GM18858 (cell line): ENCODE measurements around the gene OR6Y1.
A peak's percentile ranks its signal among the peaks of the same experiment; 100 is the strongest.

Experiments
- ATAC-seq: cut with Tn5 transposase; IDR thresholded peaks from one replicate; pipeline ENCODE4 v1.9.1; 2021; ENCODE audit not compliant: unreplicated experiment

The OR6Y1 gene, protein sequence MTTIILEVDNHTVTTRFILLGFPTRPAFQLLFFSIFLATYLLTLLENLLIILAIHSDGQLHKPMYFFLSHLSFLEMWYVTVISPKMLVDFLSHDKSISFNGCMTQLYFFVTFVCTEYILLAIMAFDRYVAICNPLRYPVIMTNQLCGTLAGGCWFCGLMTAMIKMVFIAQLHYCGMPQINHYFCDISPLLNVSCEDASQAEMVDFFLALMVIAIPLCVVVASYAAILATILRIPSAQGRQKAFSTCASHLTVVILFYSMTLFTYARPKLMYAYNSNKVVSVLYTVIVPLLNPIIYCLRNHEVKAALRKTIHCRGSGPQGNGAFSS

DNA sequence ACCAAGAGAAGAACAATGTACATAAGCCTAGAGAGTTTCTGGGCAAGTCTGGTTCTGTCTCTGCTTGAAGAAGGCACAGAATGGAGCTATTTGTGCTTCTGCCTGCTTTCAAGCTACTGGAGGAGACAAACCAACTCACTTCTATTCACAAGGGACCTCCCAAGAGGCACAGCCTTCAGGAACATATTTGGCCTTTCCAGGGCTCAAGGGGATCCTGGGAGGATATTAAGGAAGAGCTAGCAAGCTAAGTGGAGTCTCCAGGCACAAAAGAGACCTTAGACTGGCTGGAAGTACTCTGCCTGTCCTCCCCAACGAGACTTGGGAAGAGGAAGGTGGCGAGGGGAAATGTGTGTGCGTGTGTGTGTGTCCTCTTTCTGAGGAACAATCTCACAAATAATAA, at the start of gene OR6Y1:
TSS of gene OR6Y1 (minus strand) at position 54 of the 400 bp plus-strand sequence. CDS start 6,300 bp downstream, outside the sequence.
- no peak for ATAC-seq

DNA sequence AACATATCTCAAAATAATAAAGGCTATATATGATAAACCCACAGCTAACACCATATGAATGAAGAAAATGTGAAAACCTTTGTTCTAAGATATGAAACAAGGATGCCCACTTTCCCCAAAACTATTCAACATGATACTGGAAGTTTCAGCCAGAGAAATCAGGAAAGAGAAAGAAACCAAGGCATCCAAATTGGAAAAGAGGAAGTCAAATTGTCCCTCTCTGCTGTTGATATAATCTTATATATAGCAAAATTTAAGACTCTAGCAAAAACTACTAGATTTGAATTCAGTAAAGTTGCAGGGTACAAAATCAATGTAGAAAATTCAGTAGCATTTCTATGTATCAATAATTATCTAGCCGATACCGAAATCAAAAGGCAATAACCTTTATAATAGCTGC, 46.5 kb upstream of the OR6Y1 start:
- ATAC-seq = no peak

DNA sequence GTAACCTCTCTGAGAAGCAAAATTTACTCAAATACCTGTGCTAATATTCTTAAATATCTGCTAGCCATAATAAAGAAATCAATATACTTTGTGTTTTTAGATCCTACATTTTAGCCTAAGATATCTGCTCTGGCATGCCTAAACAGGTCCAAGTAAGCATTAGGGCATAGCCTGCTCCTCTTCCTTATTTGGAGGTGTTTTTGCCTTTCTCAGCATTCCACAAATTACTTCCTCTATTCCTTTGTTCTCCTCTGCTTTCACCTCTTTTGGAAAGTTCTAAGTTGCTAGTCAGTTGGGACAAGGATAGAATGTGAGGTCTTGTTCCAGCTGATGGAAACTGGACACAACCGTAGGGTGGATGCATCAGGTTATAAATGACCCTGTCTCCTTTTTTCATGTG, 32.7 kb upstream of the OR6Y1 start:
- no peak for ATAC-seq

DNA sequence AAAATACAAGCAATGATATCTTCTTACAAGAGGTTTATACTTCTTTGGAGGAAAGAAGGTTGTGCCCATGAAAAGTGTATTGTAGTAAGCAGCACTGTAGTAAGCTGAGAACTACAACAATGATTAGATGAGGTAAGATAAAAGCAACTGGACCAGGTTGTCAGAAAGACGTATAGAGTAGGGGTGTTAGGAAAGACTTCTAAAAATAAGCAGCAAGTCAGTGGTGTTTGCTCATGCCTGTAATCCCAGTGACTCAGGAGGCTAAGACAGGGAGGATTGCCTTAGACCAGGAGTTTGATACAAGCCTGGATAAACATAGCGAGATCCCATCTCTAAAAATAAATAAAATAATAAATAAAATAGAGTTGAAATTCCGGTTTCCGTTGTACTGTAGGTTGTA, 29.8 kb upstream of the OR6Y1 start:
- ATAC-seq = no peak

DNA sequence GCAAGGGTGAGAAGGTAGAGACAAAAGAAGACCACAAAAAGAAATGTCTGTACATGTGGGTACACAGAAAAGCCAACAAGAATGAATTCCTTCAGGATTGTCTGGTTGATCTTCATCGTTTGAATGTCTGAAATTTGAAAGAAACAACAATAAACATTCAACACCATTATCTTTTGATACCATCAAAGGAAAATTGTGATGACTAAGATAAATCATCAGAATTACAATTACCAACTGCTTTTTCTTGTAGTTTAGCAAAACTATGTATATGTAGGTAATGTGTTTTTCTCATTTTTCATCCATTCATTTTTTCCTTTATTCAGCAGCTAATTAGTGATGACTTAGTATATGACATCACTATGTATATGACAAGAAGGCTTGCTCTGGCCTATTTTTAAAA, 25.5 kb upstream of the OR6Y1 start, which contains the start of gene OR10X1:
TSS of gene OR10X1 (minus strand) at position 167 of the 400 bp plus-strand sequence. CDS start at position 167, 0 bp downstream.
- ATAC-seq = no peak

DNA sequence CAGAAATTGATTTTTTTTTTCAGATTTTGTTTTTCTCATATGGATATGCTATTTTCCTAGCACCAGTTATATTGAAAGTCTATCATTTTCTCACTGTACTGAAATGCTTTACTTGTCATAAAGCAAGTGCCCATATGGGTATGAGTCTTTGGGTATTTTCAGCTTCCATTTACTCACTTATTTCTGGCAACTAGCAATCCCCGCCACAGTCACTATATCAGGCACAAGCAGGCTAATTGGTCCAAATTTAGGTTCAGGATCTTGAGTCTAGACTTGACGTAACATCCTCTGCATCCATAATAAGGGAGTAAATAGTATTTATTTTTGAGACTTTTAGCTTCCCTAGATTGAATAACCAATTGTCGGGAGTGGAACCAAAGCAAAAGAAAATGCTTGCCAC, 23.4 kb upstream of the OR6Y1 start:
- ATAC-seq = no peak

DNA sequence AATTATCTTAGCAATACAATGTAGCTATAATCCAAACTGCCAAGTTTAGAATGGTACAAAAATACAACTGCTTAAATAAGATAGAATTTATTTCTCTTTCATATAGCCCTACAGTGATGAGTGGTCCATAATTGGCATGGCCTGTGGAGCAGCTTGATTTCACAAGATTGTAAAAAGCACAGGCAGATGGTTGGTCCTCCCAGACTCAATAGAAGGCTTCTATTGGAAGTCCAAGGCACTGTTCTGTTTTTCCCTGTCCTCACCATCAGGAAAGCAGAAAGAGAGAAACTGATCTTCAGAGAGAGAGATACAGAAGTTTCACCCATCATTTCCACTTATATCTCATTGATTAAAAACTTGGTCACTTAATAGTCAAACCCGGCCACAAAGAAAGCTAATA, 18.0 kb upstream of the OR6Y1 start:
- no peak for ATAC-seq

DNA sequence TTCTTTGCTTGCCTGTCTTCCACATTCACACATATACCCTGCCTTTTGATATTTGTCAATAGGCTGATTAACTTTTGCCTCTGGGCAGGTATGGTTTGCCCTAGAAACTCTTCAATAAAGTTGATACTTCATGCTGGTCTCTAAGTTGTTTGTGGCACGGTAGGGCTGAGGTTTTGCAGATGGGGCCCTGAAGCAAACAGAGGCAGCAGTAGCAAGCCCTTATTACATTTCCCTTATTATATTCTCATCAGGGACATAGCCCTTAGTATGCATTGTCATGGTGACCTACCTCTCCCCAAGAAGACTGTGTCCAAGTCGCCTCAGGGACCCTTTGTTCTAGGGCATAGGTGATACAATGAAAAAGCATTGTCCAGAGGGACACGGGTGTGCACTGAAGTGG, 16.3 kb upstream of the OR6Y1 start, which contains the start of gene OR6P1:
TSS of gene OR6P1 (minus strand) at position 101 of the 400 bp plus-strand sequence. CDS start 6,976 bp downstream, outside the sequence.
- ATAC-seq = no peak

DNA sequence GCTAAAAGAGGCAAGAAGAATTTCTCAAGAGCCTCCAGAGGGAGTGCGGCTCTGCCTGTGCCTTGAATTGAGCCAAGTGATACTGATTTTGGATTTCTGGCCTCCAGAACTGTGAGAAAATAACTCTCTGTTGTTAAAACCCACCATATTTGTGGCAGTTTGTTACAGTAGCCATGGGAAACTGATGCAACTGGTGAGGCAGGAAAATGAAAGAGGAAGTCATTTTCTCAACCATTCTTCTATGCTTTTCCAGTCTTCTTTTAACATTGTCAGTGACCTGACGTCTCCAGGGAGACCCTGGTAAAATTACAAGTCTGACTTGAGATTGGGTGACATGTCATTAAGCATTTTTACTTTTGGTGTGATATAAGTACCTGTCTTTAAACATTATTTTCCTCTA, 10.4 kb upstream of the OR6Y1 start:
- ATAC-seq = no peak

DNA sequence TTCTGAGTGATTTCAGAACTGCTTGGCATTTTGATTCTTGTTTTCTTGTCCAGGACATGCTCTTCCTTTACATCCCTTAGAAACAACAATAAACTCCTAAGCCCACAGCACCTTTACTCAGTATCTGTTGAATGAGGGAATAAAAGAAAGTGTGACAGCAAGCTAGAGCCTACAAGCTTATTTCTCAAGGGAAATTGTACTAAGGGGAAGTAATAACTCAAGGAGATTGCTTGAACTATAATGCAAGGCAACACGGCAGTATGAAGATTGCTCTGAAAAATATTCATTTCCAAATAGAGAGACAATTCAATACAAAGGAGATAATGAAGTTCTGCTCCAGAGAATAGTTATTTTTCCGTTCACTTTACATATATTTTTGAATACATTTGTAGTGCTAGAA, 9.6 kb upstream of the OR6Y1 start:
- ATAC-seq = no peak

DNA sequence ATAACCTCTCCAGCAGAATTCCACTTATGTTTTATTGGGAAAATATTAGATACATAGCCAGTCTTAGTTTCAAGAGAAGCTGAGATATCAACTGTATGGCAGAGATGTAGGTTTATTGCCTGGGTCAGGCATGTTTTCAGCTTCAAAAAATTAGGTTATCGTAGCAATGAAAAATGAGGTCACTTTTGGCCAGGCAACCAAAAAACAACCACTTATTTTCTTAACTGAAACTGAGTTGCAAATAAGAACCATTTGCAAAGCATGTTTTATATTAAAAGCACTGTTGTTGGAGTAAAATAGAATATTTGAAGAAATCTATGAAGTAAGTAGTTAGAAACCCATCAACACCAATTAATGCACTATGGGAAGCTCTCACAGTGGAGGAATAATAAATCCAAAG, 5.5 kb upstream of the OR6Y1 start:
- ATAC-seq = no peak

DNA sequence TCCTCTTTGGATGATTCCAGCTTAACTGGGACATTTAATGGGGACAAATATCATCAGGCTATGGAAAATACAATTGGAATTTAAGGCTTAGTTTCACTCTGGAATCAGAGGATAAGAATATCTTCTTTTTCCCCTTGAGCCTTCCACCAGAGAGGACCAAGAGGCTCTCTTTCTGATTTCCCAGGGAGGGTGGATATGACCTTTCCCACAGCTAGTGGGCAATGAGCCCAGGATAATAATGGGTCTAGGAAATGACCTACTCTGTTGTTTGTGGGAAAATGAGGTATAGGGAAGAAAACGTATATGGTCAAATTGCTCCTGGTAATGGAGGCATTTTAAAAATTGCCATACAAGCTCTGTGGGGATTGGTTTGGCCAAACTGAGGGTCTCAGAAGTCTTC, 1.9 kb downstream of the OR6Y1 start:
- ATAC-seq = no peak

DNA sequence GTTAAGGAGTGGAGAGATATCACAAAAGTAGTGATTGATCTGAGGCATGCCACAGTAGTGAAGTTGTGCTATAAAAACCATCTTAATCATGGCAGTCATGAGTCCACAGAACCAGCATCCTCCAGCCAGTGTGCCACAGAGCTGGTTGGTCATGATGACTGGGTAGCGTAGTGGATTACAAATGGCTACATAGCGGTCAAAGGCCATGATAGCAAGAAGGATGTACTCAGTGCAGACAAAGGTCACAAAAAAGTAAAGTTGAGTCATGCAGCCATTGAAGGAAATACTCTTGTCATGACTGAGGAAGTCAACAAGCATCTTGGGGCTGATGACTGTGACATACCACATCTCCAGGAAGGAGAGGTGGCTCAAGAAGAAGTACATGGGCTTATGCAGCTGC, 6.7 kb downstream of the OR6Y1 start:
- no peak for ATAC-seq

DNA sequence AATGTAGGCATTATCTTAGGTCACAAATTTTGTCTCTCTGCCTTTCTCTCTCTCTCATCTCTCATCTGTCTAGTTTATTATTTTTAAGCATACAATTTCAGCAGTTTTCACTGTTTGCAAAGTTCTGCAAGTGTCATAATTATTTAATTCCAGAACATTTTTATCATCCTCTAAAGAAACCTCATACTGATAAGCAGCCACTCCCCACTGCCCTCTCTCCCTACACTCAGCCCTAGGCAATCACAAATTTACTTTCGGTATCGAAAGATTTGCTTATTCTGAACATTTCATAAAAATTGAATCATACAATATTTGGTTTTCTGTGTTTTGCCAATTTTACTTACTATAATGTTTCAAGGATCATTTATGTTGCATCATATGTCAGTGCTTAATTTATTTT, 16.6 kb downstream of the OR6Y1 start:
- ATAC-seq = no peak

DNA sequence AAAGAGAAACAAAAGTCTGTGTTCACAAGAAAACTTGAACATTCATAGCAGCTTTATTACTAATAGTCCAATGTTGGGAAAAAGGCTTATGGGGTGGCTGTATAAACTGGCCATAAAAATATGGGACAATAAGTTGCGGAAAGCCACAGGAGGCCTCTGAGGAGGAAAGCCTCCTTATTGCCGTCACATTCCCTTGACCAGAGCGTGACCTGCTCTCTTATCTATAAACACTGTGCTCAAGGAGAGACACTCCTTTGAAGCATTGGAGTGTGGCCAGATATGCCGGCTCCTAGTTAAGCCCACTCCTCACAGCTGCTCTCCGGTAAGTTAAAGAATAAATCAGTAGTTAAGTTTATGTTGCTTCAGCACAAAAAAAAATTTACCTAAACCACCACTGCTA, 19.7 kb downstream of the OR6Y1 start:
- ATAC-seq = no peak

DNA sequence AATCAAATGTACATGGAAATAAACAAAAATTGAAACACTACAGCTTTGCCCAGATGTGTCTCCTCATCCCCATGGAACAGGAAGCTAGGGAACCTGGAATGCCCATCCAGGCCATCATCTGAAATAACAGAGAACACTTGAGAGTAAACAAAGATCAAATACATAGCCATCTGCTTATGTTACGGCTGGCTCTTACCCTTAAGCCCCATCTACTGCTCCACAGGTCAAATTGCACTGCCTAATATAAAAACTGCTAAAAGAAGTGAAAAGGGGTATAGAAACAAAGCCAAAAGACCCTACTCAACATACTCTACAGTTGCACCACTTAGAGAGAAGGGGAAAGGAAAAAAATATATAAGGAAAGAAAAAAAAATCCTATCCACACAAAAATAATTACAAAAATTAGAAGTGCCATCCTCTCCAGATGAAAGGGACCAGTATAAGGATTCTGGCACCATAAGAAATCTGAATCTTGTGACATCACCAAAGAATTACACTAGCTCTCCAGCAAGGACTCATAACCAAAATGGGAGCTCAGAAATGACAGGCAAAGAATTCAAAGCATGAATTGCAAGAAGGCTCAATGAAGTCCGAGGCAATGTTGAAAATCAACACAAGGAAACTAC, 26.9 kb downstream of the OR6Y1 start:
- peak; percentile 53 for ATAC-seq

DNA sequence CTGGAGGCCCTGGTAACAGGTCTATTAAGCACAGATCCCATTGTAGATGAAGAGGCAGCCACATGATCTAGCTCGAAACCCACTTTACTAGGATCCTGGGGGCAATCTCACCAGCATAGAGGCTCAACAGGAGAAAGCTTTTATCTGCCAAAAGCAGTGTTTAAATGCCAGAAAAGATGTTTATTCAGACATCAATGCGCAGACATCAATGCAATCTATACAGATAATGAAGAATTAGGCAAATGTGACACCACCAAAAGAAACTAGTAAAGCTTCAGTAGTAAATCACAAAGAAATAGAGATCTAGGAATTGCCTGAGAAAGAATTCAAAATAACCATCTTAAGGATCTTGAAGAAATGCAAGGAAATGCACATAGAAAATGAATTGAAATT, 32.5 kb downstream of the OR6Y1 start:
- no peak for ATAC-seq

DNA sequence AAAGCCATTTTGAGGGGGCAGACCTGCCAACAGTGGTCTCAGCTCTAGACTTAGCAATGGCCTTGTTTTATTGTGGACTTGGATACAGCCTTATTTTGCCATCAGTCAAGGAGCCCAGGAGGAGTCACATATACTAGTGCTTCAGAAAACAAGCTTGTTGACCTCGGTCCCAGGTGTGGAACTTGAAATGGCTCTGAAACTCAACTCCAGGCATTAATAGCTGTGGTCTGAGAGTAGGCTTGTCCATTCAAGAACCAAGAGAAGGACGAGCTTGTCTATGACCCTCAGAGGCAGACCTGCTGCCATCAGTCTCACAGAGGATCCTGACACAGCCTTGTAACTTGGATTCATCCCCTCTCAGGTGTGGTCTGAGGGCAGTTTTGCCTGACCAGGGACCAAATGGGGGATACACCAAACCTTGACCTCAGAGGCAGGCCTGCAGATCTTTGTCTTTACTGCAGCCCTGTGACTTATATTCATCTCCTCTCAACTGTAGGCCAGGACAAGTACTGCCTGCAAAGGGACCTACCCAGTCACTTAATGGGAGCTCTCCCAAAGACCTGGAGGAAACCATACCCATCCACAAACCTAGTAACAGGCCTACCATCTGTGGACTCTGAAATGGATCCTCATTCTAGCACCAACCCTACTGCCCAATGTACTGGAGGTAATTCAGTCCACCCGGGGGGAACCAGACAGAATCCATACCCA, 33.1 kb downstream of the OR6Y1 start:
- ATAC-seq = no peak

DNA sequence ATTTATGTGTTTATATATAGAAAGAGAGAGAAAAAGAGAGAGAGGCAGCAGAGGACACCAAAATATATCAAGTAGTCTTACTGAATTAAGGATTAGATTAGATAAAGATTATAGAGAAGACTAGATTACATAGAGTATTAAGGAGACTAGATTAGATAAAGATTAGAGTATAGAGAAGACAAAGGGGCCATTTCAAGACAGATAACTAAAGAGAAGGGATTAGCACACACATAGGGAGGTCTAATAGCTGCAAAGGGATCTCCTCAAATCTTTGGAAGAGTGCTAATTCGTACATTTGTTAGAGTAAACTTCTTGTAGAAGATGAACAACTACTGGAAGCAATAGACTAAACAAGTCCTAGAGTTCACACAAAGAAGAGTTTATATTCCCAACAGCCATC, 34.2 kb downstream of the OR6Y1 start:
- no peak for ATAC-seq

DNA sequence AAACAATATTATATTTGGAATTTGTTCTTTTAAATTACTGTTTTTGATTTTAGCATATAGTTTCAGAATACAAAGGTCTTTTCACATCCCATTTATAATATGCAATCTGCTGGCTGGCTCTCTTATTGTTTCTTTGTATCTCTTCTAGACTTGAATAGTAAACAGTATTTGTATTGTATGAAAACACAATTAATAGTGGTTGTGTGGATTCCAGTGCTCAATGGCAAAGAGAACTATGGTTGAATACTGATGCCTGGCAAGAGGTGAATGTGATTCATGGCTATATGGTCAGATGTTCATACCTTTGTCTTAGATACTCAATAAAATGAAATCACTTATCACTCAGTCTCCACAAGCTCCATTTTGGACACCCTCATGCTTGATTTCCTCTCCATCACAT, 37.2 kb downstream of the OR6Y1 start:
- no peak for ATAC-seq

DNA sequence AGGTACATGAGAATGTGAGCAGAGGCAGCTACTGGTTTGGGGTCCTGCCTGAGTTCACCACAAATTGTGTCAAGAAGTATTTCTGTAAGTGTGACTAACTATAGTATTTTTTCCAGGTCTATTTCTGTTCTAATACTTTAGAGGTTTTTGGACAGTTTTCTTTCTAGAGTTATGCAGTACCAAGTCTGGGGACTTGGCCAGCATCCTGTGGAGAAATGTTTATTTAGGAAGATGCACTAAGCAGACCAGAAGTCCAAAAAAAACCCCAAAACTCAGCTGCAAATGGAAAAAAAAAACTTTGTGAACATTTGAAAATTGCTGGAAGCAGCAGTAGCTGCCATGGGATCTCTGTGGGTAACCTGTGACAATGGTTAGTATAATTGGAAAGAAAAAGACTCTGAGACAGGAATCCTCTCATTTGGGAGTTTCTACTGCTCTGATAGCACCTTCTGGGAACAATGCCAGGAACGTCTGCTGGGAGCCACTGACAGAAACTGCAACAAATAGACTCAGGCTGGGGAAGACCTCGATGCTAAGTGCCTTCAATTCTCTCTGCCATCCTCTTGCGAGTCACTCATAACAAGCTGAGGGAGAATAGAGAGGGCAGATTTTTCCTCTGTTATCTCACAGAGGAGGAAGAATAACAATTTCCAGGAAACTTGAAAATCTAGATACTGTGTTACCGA, 44.6 kb downstream of the OR6Y1 start:
- ATAC-seq = no peak
